Measurements from ENCODE around the gene C16orf87.

The C16orf87 gene

DNA sequence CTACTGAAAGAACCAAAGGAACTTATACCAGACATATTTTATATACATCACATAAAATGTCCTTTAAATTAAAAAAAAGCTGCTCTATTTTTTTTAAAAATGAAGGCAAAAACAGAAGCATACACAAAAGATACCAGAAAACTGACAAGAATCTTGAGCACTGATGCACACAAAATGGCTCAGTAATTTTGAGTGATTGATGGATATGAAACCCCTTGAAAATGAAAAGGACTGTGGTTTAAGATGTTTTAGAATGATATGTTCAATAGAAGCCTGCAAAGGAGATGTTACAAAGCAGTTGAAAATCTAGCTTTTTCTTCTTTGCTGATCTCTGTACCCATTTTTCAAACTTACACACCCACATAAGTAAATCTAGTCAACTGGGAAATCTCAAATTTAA is 2.7 kb downstream of the C16orf87 start:
- no peak overlapping the region for H3K4me3 ChIP-seq (ENCODE audit: low read depth, low read length)
- DNase-seq, result no peak

DNA sequence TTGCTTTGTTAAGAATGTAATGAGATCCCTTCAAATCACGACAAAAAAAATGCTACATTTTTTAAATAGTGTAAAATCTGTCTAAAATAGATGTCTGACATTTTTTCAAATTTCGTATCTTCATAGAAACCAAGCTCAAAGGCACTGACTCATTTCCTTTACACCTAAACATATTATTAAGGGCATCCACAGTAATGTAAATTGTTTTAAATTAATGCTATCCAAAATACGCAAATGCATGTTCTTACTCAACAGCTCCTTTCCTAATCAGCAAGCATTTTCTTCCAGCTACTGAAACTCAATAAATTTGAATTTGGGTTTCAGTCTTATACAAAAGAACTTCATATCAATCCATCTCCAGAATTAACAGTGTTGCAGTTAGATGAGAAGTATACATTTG is 4.3 kb downstream of the C16orf87 start:
- no peak for TF ChIP-seq CTCF (IDR thresholded peaks at IDR 0.05; ENCODE audit: low read depth, low read length, missing control alignments)
- Histone ChIP-seq H3K36me3 (replicated peaks) (no peaks in the 10 kb centered on the region), H3K27me3 (replicated peaks) (no peaks in the 10 kb centered on the region), H3K27ac (no peak overlapping the region), H3K4me3 (ENCODE audit: low read depth, low read length) (no peak overlapping the region)
- no peak for DNase-seq
- in situ Hi-C loops (cut with HindIII; ENCODE audit: low pct_ligation_motif_present, low sequenced_read_pairs), result no loop called here

More for the DNA sequence above, 2.7 kb downstream of the C16orf87 start:
- no peaks in the 10 kb centered on the region for H3K36me3 ChIP-seq (replicated peaks)
- in situ Hi-C loops (cut with HindIII; ENCODE audit: low pct_ligation_motif_present, low sequenced_read_pairs), result no loop called here
- no peak overlapping the region for H3K27ac ChIP-seq
- TF ChIP-seq CTCF (IDR thresholded peaks at IDR 0.05; ENCODE audit: low read depth, low read length, missing control alignments), result no peak
- no peaks in the 10 kb centered on the region for H3K27me3 ChIP-seq (replicated peaks)

DNA sequence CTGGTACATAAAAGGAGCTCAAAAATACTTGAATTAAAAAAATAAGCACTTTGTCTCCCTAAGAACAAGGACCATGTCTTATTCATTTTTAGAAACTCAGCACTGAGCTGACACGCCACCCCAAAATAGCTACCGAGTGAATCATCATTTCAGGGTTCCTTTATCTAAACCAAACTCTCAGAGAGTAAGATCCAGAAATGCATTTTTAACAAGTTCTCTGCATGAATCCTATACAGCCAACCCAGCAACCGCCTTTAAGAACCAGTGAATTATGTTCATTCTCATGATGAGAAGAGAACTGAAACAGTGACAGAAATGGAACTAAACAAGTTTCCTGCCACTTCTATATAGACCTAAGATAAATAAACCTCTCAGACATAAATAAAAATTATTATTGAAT is 8.7 kb downstream of the C16orf87 start:
- Histone ChIP-seq H3K36me3 (replicated peaks) (no peaks in the 10 kb centered on the region), H3K4me3 (ENCODE audit: low read depth, low read length) (no peak overlapping the region), H3K27ac (peak overlapping the region; percentile 55), H3K27me3 (replicated peaks) (no peaks in the 10 kb centered on the region)
- peak; percentile 83 for DNase-seq
- no peak for TF ChIP-seq CTCF (IDR thresholded peaks at IDR 0.05; ENCODE audit: low read depth, low read length, missing control alignments)
- in situ Hi-C loops (cut with HindIII; ENCODE audit: low pct_ligation_motif_present, low sequenced_read_pairs), result no loop called here

DNA sequence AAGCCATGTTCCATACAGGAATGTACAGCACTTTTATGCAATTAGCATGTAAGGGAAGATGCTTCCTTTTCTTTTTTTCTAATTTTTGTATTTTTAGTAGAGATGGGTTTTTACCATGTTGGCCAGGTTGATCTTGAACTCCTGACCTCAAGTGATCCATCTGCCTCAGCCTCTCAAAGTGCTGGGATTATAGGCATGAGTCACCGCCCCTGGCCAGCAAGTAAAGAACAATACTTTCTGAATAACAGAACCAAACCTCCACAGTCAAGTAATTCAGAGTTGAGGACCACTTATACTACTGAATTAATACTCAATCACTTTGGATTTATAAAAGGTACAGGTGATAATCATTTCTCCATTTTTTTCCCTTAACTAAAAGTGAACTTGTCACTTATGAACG is 13.0 kb downstream of the C16orf87 start:
- H3K27me3 ChIP-seq (replicated peaks), result no peaks in the 10 kb centered on the region
- in situ Hi-C loops (cut with HindIII; ENCODE audit: low pct_ligation_motif_present, low sequenced_read_pairs), result no loop called here

GRCh38 chr16:46814790-46815189 is 16.2 kb downstream of the C16orf87 start:
- in situ Hi-C loops (cut with HindIII; ENCODE audit: low pct_ligation_motif_present, low sequenced_read_pairs), result no loop called here
- TF ChIP-seq CTCF (IDR thresholded peaks at IDR 0.05; ENCODE audit: low read depth, low read length, missing control alignments), result no peak
- no peak for DNase-seq
- Histone ChIP-seq H3K4me3 (ENCODE audit: low read depth, low read length) (no peak overlapping the region), H3K36me3 (replicated peaks) (no peaks in the 10 kb centered on the region), H3K27ac (no peak overlapping the region), H3K27me3 (replicated peaks) (no peaks in the 10 kb centered on the region)

More for the DNA sequence above, 13.0 kb downstream of the C16orf87 start:
- peak; percentile 37 for DNase-seq
- Histone ChIP-seq H3K36me3 (replicated peaks) (no peaks in the 10 kb centered on the region), H3K27ac (no peak overlapping the region), H3K4me3 (ENCODE audit: low read depth, low read length) (no peak overlapping the region)
- no peak for TF ChIP-seq CTCF (IDR thresholded peaks at IDR 0.05; ENCODE audit: low read depth, low read length, missing control alignments)

GRCh38 chr16:46813611-46814010 is 17.4 kb downstream of the C16orf87 start:
- H3K27me3 ChIP-seq (replicated peaks), result no peaks in the 10 kb centered on the region
- no peak overlapping the region for H3K27ac ChIP-seq
- DNase-seq, result no peak
- no peak for TF ChIP-seq CTCF (IDR thresholded peaks at IDR 0.05; ENCODE audit: low read depth, low read length, missing control alignments)
- H3K36me3 ChIP-seq (replicated peaks), result no peaks in the 10 kb centered on the region
- H3K4me3 ChIP-seq (ENCODE audit: low read depth, low read length), result no peak overlapping the region
- in situ Hi-C loops (cut with HindIII; ENCODE audit: low pct_ligation_motif_present, low sequenced_read_pairs), result no loop called here

All from brain microvascular endothelial cell (primary cell).